RWPE1 (cell line): ENCODE results near the gene TRERF1.

Experiments used
- CTCF ChIA-PET: fragments of 350-600 bp; sonication (Branson Sonifier 250); formaldehyde crosslinking; extraction: SDS; loops from one replicate; lab custom pipeline; 2021; lab: Yijun Ruan, JAX
- POLR2A ChIA-PET: fragments of 400-600 bp; formaldehyde crosslinking; extraction: SDS; loops from one replicate; lab custom pipeline; 2020; ENCODE audit warnings: antibody characterized with exemption; ENCODE audit not compliant: low non-redundant PET; lab: Yijun Ruan, JAX
- DNase-seq: peaks from one replicate; pipeline ENCODE4 v3.0.0; 2012; ENCODE audit warnings: low spot score
- H3K27ac ChIP-seq: fragments of 450-650 bp; 2 replicates; pipeline ENCODE4 v1.5.1; 2017
- CTCF ChIP-seq: fragments of 450-650 bp; conservative IDR thresholded peaks from 2 replicates; pipeline ENCODE4 v1.5.1; 2017; ENCODE audit warnings: low read depth, mild to moderate bottlenecking

Gene TRERF1

GRCh38 chr6:42403831-42404230, 47.9 kb downstream of the TRERF1 start:
- ChIA-PET POLR2A (interaction anchor here (0.6 to 0.8 kb wide), 2 partner anchors 48 to 144 kb away, joined by 3 to 6 read pairs; partner anchors contain the start of gene TRERF1), CTCF (interaction anchor here (0.6 to 1.1 kb wide), 6 partner anchors 29 to 147 kb away, joined by 3 to 8 read pairs (median 3); no protein-coding TSS in a partner anchor)
- H3K27ac ChIP-seq = peak overlapping the region; percentile 100
- DNase-seq = no peak
- no peak for TF ChIP-seq CTCF

GRCh38 chr6:42403421-42403820, 48.3 kb downstream of the TRERF1 start:
- CTCF ChIA-PET = interaction anchor here (0.6 to 1.1 kb wide), 7 partner anchors 29 to 148 kb away, joined by 3 to 8 read pairs (median 3); no protein-coding TSS in a partner anchor
- peak; percentile 57 for TF ChIP-seq CTCF
- POLR2A ChIA-PET = interaction anchor here (0.8 kb wide), 1 partner anchor 48 kb away, joined by 6 read pairs; the partner anchor contains the start of gene TRERF1

GRCh38 chr6:42402184-42402583, 49.5 kb downstream of the TRERF1 start:
- H3K27ac ChIP-seq = peak overlapping the region; percentile 100
- peak; percentile 57 for DNase-seq
- no peak for TF ChIP-seq CTCF
- POLR2A ChIA-PET = interaction anchor here (0.7 kb wide), 1 partner anchor 51 kb away, joined by 3 read pairs; no protein-coding TSS in a partner anchor
- CTCF ChIA-PET = interaction anchor here (0.7 kb wide), 1 partner anchor 77 kb away, joined by 3 read pairs; no protein-coding TSS in a partner anchor

More at GRCh38 chr6:42403421-42403820, 48.3 kb downstream of the TRERF1 start:
- H3K27ac ChIP-seq = peak overlapping the region; percentile 100
- peak; percentile 70 for DNase-seq

DNA sequence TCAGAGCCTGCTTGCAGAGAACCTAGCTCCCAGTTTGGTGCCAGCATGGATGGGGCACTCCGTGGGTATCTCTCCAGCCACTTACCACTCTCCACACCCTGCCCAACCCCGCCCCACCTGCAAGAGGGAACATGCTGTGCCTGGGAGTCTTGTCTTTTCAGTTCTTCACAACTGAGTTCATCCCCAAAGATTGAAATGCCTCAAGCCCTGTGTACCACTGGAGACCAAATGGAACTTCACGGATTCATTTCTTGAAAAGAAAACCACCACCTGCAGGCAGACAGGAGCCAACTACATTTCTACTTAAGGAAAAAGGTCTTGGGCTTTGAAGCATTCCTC, 50.1 kb downstream of the TRERF1 start:
- TF ChIP-seq CTCF = no peak
- CTCF ChIA-PET = interaction anchor here (0.5 to 0.6 kb wide), 2 partner anchors 27 to 47 kb away, joined by 3 read pairs; no protein-coding TSS in a partner anchor

DNA sequence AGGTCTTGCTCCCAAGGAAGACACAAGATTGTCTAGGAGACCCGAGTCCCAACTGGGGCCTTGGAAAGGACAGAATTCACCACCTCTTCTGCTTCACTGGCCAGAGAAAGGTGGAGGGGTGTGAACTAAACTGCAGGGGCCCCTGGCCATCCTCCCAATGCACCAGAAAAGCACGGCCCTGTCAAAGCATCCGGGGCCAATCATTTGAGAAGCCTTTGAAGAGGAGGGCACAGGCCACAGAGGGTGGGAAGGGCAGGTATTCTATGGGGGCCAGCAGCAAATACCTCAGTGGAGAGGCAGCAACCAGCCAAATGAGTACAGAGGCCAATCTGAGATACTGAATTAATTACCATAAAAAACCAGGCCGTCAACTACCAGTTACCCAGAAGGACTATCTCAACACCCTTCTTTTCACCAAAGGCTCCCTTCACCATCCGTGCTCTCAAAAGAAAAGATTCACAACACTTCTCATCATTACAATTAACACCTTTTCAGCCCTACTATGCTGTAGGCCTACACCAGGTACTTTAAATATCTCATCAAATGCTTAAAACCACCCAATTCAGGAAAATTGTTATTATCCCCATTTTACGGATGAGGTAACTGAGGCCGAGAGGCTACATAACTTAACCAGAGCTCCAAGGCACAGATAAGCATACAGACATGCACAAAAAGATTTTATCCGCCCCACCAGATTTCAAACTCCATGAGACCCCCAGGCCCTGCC, 50.7 kb downstream of the TRERF1 start:
- POLR2A ChIA-PET = no interaction called here
- no peak for TF ChIP-seq CTCF
- H3K27ac ChIP-seq = peak overlapping the region; percentile 100
- CTCF ChIA-PET = interaction anchor here (0.5 to 0.6 kb wide), 2 partner anchors 27 to 48 kb away, joined by 3 read pairs; no protein-coding TSS in a partner anchor
- no peak for DNase-seq

More for the DNA sequence above, 50.1 kb downstream of the TRERF1 start:
- peak overlapping the region; percentile 100 for H3K27ac ChIP-seq
- POLR2A ChIA-PET = no interaction called here
- no peak for DNase-seq

GRCh38 chr6:42400061-42400760, 51.5 kb downstream of the TRERF1 start:
- ChIA-PET POLR2A (no interaction called here), CTCF (no interaction called here)

More at GRCh38 chr6:42400061-42400760, 51.5 kb downstream of the TRERF1 start:
- no peak for TF ChIP-seq CTCF
- peak overlapping the region; percentile 100 for H3K27ac ChIP-seq
- no peak for DNase-seq
